Left kidney (tissue), 2 donors: ENCODE data around the gene RBMS1. TPM values are rescaled to one million over a fixed set of nuclear protein-coding genes. Genes with fewer than 3 reads are reported as not detected.
"Not testable (repeated sequence)": the region's sequence is repeated elsewhere in the genome, so short reads cannot be mapped to it uniquely, and the experiment has no call there.

Experiments used
- DNase-seq: peaks from one replicate; pipeline ENCODE4 v3.0.0-alpha.2; 2013
- polyA plus RNA-seq: library from polyadenylated mRNA; unstranded; fragments of 120-200 nt; gene quantifications from one replicate; pipeline ENCODE4 v1.2.1, GENCODE V29; 2013; ENCODE audit not compliant: insufficient read length

Gene RBMS1
- polyA plus RNA-seq, 1 donor: 177 TPM

- DNase-seq: no peak
Observed at GRCh38 chr2:160471950-160472349, 21.7 kb downstream of the RBMS1 start.

DNA sequence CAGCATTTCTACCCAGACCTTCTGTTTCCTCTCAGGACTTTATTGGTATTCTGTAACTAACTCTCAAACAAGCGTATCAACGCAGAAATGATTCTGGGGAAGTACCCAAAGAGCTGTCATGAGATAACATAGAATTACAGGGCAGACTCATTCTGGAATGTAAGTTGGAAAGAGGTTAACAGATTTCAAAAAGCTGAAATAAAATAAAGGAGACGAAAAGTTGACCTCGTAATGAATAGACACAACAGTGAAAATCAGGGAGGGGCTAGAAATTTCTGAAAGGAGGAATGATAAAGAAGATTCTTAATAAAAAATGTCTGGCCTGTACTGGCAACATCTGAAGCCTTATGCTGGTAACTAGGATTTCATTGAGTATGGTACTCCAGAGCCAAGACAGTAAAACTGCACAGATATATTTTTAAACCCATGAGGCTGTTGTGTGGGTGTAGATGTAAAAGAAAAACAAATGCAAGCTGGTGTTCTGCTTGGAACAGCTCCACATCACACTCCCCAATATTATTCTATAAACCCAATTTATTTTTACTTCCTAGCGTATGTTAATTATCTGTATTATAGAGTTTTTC lies 23.9 kb downstream of the RBMS1 start:
- no peak for DNase-seq

- DNase-seq: no peak
Observed at GRCh38 chr2:160469164-160469563, 24.4 kb downstream of the RBMS1 start.

DNA sequence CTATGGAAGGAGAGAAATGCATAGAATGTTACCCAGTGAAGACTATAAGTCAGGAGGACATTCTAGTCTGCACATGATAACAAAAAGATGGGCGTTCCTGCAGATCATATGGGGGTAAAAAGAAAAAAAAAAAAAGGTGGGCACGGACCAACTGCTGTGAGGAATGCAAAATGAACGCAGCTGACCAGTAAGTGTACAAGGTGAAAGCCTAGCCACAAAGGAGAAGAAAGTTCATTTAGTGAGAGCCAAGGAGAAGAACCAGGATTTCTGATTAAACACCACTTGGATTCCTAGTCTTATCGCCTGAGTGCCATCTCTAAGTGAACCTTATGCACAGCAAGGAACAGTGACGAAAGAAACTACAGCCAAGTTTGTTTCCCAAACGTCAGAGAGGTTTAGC lies 26.5 kb downstream of the RBMS1 start:
- no peak for DNase-seq

- no peak for DNase-seq
Observed at GRCh38 chr2:160465406-160465805, 28.2 kb downstream of the RBMS1 start.

GRCh38 chr2:160465002-160465401 lies 28.6 kb downstream of the RBMS1 start:
- DNase-seq: no peak

GRCh38 chr2:160464017-160464416 lies 29.6 kb downstream of the RBMS1 start:
- no peak for DNase-seq

GRCh38 chr2:160463245-160463644 lies 30.4 kb downstream of the RBMS1 start:
- DNase-seq: no peak

- DNase-seq: no peak
Observed at GRCh38 chr2:160460333-160460731, 33.3 kb downstream of the RBMS1 start.

DNA sequence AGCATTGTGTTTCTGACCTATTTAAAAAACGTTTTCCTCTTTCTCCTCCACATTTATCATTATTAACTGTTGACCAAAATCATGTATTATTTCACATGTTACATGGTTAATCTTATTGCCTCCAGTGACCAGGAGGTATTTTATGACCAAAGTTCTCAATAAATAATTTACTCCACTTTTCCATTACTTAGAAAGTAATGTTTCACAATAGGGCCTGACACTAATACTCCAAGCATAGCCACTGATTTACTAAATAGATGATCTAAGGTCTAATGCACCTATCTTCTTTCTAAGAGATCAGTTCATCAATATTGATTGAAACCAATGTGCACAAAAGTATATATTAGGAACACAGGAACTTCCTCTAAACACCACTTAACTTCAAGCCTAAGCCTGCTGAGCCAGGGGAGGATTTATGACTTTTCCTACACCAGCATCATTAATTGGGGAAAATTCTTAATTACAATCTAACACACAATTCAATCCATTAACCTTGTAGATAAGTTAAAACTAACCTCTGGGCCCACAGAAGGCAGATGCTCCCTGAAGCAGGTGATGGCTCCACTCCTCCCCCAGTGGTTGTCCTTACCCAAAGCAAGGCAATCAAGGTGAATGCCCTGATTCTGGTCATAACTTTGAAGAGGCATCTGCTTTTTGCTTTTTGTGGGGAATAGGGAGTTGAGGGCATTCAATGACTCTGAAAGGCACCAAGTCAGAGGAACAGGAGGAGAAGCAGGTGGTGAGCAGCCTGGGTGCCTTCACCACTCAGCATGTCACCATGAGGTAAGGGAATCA lies 33.9 kb downstream of the RBMS1 start:
- no peak for DNase-seq

GRCh38 chr2:160458718-160459453 lies 34.7 kb downstream of the RBMS1 start:
- no peak for DNase-seq

- DNase-seq: no peak
Observed at GRCh38 chr2:160457588-160457987, 36.0 kb downstream of the RBMS1 start.

DNA sequence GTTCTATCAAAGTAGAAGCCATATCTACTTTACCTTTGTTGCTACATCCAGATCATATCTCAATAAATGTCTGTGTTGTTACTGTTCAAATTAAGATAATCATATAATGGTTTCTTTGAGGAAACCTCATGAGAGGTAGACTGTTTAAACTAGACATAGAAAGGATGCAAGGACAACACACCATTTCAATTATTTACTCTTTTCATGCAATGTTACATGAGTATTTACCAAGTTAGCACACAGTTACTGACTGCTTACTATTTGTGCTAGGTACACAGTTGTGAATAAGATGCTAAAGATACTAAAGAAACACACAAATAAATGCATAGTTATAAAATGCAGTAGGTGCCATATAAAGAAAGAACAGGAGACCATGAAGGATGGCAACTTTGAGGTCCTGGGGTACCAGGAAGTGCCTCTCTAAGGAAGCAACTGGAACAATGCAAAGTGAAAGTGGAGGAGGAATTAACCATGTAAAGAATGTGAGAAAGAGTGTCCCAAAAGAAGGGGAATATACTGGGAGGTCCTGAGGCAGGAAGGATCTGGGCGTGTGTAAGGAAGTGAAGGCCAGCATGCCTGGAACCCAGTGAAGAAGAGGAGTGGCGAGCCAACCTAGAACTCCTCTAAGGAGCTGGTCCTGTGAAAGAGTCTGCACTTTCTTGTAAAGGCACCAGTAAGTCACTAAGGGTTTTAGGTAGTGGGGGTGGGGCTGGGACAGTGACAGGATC lies 39.4 kb downstream of the RBMS1 start:
- DNase-seq: no peak

DNA sequence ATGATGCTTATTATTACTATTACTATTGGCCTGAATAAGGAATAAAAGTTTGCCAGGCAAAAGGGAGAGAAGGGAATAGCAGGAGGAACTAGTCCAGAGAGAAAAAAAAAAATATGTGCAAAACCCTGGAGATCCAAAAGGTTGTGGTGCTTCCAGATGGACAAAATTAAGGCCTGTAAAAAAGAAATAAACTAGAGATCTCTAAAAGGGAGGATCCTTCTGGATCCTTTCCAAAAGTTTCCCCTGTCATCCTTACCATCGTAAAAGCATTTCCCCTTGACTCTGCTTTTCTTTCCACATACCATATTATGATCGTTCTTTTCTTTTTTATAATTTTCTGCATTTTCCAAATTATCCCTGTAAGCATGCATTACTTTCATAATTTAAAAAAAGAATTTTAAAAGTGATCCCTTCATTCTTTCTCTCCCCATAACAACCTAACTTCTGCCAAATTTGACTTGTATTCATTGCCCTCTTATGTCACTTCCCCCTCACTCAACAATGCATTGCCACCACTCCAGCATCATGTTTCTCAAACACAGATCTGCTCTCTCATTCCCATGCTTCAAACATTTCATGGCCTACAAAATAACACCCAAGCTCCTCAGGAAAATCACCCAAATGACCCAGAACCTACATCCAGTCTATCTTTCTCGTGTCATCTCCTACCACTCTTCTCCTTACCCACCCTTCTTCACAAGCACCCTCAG lies 40.3 kb downstream of the RBMS1 start:
- no peak for DNase-seq

DNA sequence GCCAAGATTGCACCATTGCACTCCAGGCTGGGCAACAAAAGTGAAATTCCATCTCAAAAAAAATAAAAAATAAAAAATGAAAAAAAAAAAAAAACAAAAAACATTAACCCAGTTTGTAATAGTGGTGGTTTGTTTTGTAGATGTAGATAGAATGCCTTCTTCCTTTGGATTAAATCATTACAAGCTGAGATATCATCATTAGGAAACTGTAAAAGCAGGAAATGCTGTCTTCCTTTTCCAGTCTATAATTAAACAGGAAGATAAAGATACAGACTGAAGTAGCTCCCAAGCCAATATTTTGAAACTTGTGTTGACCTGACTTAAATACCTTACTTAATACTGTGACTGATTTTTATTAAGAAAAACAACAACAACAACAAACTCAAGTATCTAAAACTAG lies 43.1 kb downstream of the RBMS1 start:
- no peak for DNase-seq

DNA sequence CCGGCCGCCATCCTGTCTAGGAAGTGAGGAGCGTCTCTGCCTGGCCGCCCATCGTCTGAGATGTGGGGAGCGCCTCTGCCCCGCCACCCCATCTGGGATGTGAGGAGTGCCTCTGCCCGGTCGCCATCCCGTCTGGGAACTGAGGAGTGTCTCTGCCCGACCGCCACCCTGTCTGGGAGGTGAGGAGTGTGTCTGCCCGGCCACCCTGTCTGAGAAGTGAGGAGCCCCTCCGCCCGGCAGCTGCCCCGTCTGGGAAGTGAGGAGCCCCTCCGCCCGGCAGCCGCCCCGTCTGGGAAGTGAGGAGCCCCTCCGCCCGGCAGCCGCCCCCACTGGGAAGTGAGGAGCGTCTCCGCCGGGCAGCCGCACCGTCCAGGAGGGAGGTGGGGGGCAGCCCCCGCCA lies 44.8 kb downstream of the RBMS1 start:
- DNase-seq: not testable (repeated sequence)

DNA sequence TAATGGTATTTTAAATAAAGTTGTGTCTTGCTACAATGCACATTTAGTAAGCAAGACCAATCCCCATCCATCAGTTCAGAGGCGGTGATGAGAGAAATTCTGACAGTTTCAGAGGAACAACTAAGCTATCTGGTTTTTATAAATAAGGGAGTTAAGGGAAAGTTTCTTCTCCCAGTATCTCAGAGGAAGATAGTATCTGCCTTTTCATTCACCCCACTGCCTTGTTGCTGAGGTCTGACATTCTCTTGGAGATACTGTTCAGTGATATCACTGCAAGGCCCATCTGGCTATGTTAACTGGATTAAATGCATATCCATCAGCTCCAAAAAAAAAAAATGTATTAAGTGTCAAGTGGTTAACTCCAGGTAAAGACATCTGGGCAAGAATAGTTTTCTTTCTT lies 47.9 kb downstream of the RBMS1 start:
- no peak for DNase-seq

DNA sequence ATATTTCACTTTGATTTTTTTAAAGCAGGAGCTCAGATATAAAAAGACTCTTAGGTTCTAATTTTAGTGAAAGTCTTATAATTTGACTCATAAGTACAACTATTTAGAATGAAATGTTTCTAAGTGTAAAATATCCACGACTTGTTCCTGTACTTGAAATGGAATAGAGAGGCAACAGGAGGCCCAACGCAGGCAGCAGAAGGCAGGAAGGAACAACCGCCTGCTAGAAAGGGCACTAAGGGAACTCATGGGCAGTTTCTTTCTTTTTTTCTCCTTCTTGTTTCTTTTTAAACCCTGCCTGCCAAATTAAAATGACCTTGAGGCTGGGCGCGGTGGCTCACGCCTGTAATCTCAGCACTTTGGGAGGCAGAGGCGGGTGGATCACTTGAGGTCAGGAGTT lies 51.0 kb downstream of the RBMS1 start:
- no peak for DNase-seq

DNA sequence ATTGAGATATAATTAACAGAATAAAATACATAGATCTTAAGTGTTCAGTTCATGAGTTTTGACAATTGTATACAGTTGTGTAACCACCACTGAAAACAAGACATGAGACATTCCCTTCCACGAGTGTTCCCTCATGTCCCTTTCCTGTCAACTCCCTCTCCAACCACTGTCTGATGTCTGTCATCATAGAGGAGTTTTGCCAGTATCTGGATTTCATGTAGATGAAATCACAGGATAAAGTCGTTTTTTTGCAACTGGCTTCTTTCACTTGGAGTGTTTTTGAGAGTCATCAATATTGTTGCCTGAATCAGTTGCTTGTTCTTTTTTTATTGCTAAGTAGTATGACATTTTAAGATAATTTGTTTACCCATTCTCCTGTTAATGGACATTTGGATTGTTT lies 52.7 kb downstream of the RBMS1 start:
- DNase-seq: no peak

DNA sequence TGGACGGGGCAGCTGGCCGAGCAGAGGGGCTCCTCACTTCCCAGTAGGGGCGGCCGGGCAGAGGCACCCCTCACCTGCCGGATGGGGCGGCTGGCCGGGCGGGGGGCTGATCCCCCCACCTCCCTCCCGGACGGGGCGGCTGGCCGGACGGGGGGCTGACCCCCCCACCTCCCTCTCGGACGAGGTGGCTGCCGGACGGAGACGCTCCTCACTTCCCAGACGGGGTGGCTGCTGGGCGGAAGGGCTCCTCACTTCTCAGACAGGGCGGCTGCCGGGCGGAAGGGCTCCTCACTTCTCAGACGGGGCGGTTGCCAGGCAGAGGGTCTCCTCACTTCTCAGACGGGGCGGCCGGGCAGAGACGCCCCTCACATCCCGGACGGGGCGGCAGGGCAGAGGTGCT lies 54.6 kb downstream of the RBMS1 start:
- DNase-seq: not testable (repeated sequence)

GRCh38 chr2:160437273-160437672 lies 56.3 kb downstream of the RBMS1 start:
- DNase-seq: no peak
